ENCODE data around the gene SDHAF2.
"Not testable (repeated sequence)": the region's sequence is repeated elsewhere in the genome, so short reads cannot be mapped to it uniquely, and the experiment has no call there.

SDHAF2 gene

GRCh38 chr11:61448552-61448927 lies 18.6 kb downstream of the SDHAF2 start:
- Histone ChIP-seq H3K27me3 (ENCODE audit: control insufficient read depth, insufficient read depth, low read length, poor library complexity, severe bottlenecking) (no peaks in the 10 kb centered on the region), H3K9me3 (ENCODE audit: control insufficient read depth, low read length) (no peaks in the 10 kb centered on the region), H3K36me3 (ENCODE audit: control insufficient read depth, insufficient read depth, low read length) (peaks cover 27% of the 10 kb centered on the region), H3K4me3 (ENCODE audit: insufficient read depth, low read depth, low read length) (no peak overlapping the region), H3K27ac (ENCODE audit: insufficient read depth, low read depth, low read length, poor library complexity, severe bottlenecking) (no peak overlapping the region), H3K4me1 (ENCODE audit: control insufficient read depth, insufficient read depth, low read length) (peaks cover 13% of the 10 kb centered on the region)
- WGBS, 2 experiments = 96% methylated on average over 7 of the region's 7 CpGs

- Histone ChIP-seq H3K36me3 (ENCODE audit: control insufficient read depth, insufficient read depth, low read length) (peaks cover 21% of the 10 kb centered on the region), H3K27me3 (ENCODE audit: control insufficient read depth, insufficient read depth, low read length, poor library complexity, severe bottlenecking) (no peaks in the 10 kb centered on the region), H3K27ac (ENCODE audit: insufficient read depth, low read depth, low read length, poor library complexity, severe bottlenecking) (no peak overlapping the region), H3K4me1 (ENCODE audit: control insufficient read depth, insufficient read depth, low read length) (no peaks in the 10 kb centered on the region), H3K4me3 (ENCODE audit: insufficient read depth, low read depth, low read length) (no peak overlapping the region), H3K9me3 (ENCODE audit: control insufficient read depth, low read length) (no peaks in the 10 kb centered on the region)
- WGBS, 2 experiments = 95 to 99% methylated on average over 2 of the region's 2 CpGs
These were observed 22.9 kb downstream of the SDHAF2 start for GRCh38 chr11:61452825-61453224.

- WGBS, 2 experiments = 97 to 98% methylated on average over 3 of the region's 3 CpGs
- H3K36me3 ChIP-seq (ENCODE audit: control insufficient read depth, insufficient read depth, low read length) = peaks cover 12% of the 10 kb centered on the region
- H3K4me3 ChIP-seq (ENCODE audit: insufficient read depth, low read depth, low read length) = no peak overlapping the region
These were observed 23.8 kb downstream of the SDHAF2 start for GRCh38 chr11:61453695-61454094.

GRCh38 chr11:61454520-61454919 lies 24.6 kb downstream of the SDHAF2 start:
- no peaks in the 10 kb centered on the region for H3K9me3 ChIP-seq (ENCODE audit: control insufficient read depth, low read length)
- H3K4me1 ChIP-seq (ENCODE audit: control insufficient read depth, insufficient read depth, low read length) = no peaks in the 10 kb centered on the region
- H3K4me3 ChIP-seq (ENCODE audit: insufficient read depth, low read depth, low read length) = no peak overlapping the region
- no peak overlapping the region for H3K27ac ChIP-seq (ENCODE audit: insufficient read depth, low read depth, low read length, poor library complexity, severe bottlenecking)
- 94 to 96% methylated on average over 7 of the region's 7 CpGs for WGBS, 2 experiments
- H3K36me3 ChIP-seq (ENCODE audit: control insufficient read depth, insufficient read depth, low read length) = peaks cover 7% of the 10 kb centered on the region
- no peaks in the 10 kb centered on the region for H3K27me3 ChIP-seq (ENCODE audit: control insufficient read depth, insufficient read depth, low read length, poor library complexity, severe bottlenecking)

More at GRCh38 chr11:61453695-61454094, 23.8 kb downstream of the SDHAF2 start:
- Histone ChIP-seq H3K9me3 (ENCODE audit: control insufficient read depth, low read length) (no peaks in the 10 kb centered on the region), H3K4me1 (ENCODE audit: control insufficient read depth, insufficient read depth, low read length) (no peaks in the 10 kb centered on the region), H3K27ac (ENCODE audit: insufficient read depth, low read depth, low read length, poor library complexity, severe bottlenecking) (no peak overlapping the region), H3K27me3 (ENCODE audit: control insufficient read depth, insufficient read depth, low read length, poor library complexity, severe bottlenecking) (no peaks in the 10 kb centered on the region)

GRCh38 chr11:61460474-61460881 lies 30.6 kb downstream of the SDHAF2 start:
- Histone ChIP-seq H3K27ac (ENCODE audit: insufficient read depth, low read depth, low read length, poor library complexity, severe bottlenecking) (no peak overlapping the region), H3K36me3 (ENCODE audit: control insufficient read depth, insufficient read depth, low read length) (no peaks in the 10 kb centered on the region), H3K9me3 (ENCODE audit: control insufficient read depth, low read length) (no peaks in the 10 kb centered on the region), H3K4me3 (ENCODE audit: insufficient read depth, low read depth, low read length) (no peak overlapping the region), H3K27me3 (ENCODE audit: control insufficient read depth, insufficient read depth, low read length, poor library complexity, severe bottlenecking) (no peaks in the 10 kb centered on the region), H3K4me1 (ENCODE audit: control insufficient read depth, insufficient read depth, low read length) (no peaks in the 10 kb centered on the region)
- 93% methylated on average over 3 of the region's 3 CpGs for WGBS, 2 experiments

GRCh38 chr11:61460986-61461385 lies 31.1 kb downstream of the SDHAF2 start:
- Histone ChIP-seq H3K27me3 (ENCODE audit: control insufficient read depth, insufficient read depth, low read length, poor library complexity, severe bottlenecking) (no peaks in the 10 kb centered on the region), H3K27ac (ENCODE audit: insufficient read depth, low read depth, low read length, poor library complexity, severe bottlenecking) (no peak overlapping the region), H3K36me3 (ENCODE audit: control insufficient read depth, insufficient read depth, low read length) (no peaks in the 10 kb centered on the region), H3K4me3 (ENCODE audit: insufficient read depth, low read depth, low read length) (no peak overlapping the region), H3K4me1 (ENCODE audit: control insufficient read depth, insufficient read depth, low read length) (no peaks in the 10 kb centered on the region), H3K9me3 (ENCODE audit: control insufficient read depth, low read length) (no peaks in the 10 kb centered on the region)
- WGBS, 2 experiments = 85 to 89% methylated on average over 5 of the region's 5 CpGs

- H3K27me3 ChIP-seq (ENCODE audit: control insufficient read depth, insufficient read depth, low read length, poor library complexity, severe bottlenecking); H3K4me3 ChIP-seq (ENCODE audit: insufficient read depth, low read depth, low read length); H3K4me1 ChIP-seq (ENCODE audit: control insufficient read depth, insufficient read depth, low read length); H3K27ac ChIP-seq (ENCODE audit: insufficient read depth, low read depth, low read length, poor library complexity, severe bottlenecking); H3K36me3 ChIP-seq (ENCODE audit: control insufficient read depth, insufficient read depth, low read length); H3K9me3 ChIP-seq (ENCODE audit: control insufficient read depth, low read length): not testable (repeated sequence)
- 91 to 94% methylated on average over 6 of the region's 6 CpGs for WGBS, 2 experiments
These were observed 37.7 kb downstream of the SDHAF2 start for GRCh38 chr11:61467602-61468001.

- Histone ChIP-seq H3K27me3 (ENCODE audit: control insufficient read depth, insufficient read depth, low read length, poor library complexity, severe bottlenecking) (no peaks in the 10 kb centered on the region), H3K4me1 (ENCODE audit: control insufficient read depth, insufficient read depth, low read length) (no peaks in the 10 kb centered on the region), H3K36me3 (ENCODE audit: control insufficient read depth, insufficient read depth, low read length) (no peaks in the 10 kb centered on the region), H3K9me3 (ENCODE audit: control insufficient read depth, low read length) (no peaks in the 10 kb centered on the region), H3K4me3 (ENCODE audit: insufficient read depth, low read depth, low read length) (no peak overlapping the region), H3K27ac (ENCODE audit: insufficient read depth, low read depth, low read length, poor library complexity, severe bottlenecking) (no peak overlapping the region)
- 90 to 93% methylated on average over 7 of the region's 7 CpGs for WGBS, 2 experiments
These were observed 38.1 kb downstream of the SDHAF2 start for GRCh38 chr11:61468002-61468401.

GRCh38 chr11:61472282-61472681 lies 42.4 kb downstream of the SDHAF2 start:
- Histone ChIP-seq H3K27me3 (ENCODE audit: control insufficient read depth, insufficient read depth, low read length, poor library complexity, severe bottlenecking) (no peaks in the 10 kb centered on the region), H3K36me3 (ENCODE audit: control insufficient read depth, insufficient read depth, low read length) (no peaks in the 10 kb centered on the region), H3K9me3 (ENCODE audit: control insufficient read depth, low read length) (no peaks in the 10 kb centered on the region), H3K4me1 (ENCODE audit: control insufficient read depth, insufficient read depth, low read length) (no peaks in the 10 kb centered on the region), H3K27ac (ENCODE audit: insufficient read depth, low read depth, low read length, poor library complexity, severe bottlenecking) (no peak overlapping the region), H3K4me3 (ENCODE audit: insufficient read depth, low read depth, low read length) (no peak overlapping the region)
- 89 to 94% methylated on average over 5 of the region's 5 CpGs for WGBS, 2 experiments

- no peaks in the 10 kb centered on the region for H3K36me3 ChIP-seq (ENCODE audit: control insufficient read depth, insufficient read depth, low read length)
- 75 to 82% methylated on average over 5 of the region's 5 CpGs for WGBS, 2 experiments
- no peak overlapping the region for H3K27ac ChIP-seq (ENCODE audit: insufficient read depth, low read depth, low read length, poor library complexity, severe bottlenecking)
- no peaks in the 10 kb centered on the region for H3K4me1 ChIP-seq (ENCODE audit: control insufficient read depth, insufficient read depth, low read length)
- no peak overlapping the region for H3K4me3 ChIP-seq (ENCODE audit: insufficient read depth, low read depth, low read length)
- H3K27me3 ChIP-seq (ENCODE audit: control insufficient read depth, insufficient read depth, low read length, poor library complexity, severe bottlenecking) = no peaks in the 10 kb centered on the region
- no peaks in the 10 kb centered on the region for H3K9me3 ChIP-seq (ENCODE audit: control insufficient read depth, low read length)
These were observed 42.9 kb downstream of the SDHAF2 start for GRCh38 chr11:61472868-61473267.

- Histone ChIP-seq H3K36me3 (ENCODE audit: control insufficient read depth, insufficient read depth, low read length) (no peaks in the 10 kb centered on the region), H3K4me3 (ENCODE audit: insufficient read depth, low read depth, low read length) (no peak overlapping the region), H3K4me1 (ENCODE audit: control insufficient read depth, insufficient read depth, low read length) (no peaks in the 10 kb centered on the region), H3K27me3 (ENCODE audit: control insufficient read depth, insufficient read depth, low read length, poor library complexity, severe bottlenecking) (no peaks in the 10 kb centered on the region), H3K27ac (ENCODE audit: insufficient read depth, low read depth, low read length, poor library complexity, severe bottlenecking) (no peak overlapping the region), H3K9me3 (ENCODE audit: control insufficient read depth, low read length) (no peaks in the 10 kb centered on the region)
- 92 to 93% methylated on average over 2 to 3 of the region's 3 CpGs for WGBS, 2 experiments
These were observed 43.6 kb downstream of the SDHAF2 start for GRCh38 chr11:61473370-61474012.

All from ectodermal cell (in vitro differentiated cells).